ENCODE measurements around the gene WDR4. TPM values are rescaled to one million over a fixed set of nuclear protein-coding genes. Genes with fewer than 3 reads are reported as not detected.
"Not testable (repeated sequence)": the region's sequence is repeated elsewhere in the genome, so short reads cannot be mapped to it uniquely, and the experiment has no call there.

WDR4 gene
- total and polyA plus RNA-seq, 10 of the 15 experiments (the other 5 are each of a cell fraction or from before 2014, with no cell fraction given): 2.1 to 45.3 (median 18.7) TPM

DNA sequence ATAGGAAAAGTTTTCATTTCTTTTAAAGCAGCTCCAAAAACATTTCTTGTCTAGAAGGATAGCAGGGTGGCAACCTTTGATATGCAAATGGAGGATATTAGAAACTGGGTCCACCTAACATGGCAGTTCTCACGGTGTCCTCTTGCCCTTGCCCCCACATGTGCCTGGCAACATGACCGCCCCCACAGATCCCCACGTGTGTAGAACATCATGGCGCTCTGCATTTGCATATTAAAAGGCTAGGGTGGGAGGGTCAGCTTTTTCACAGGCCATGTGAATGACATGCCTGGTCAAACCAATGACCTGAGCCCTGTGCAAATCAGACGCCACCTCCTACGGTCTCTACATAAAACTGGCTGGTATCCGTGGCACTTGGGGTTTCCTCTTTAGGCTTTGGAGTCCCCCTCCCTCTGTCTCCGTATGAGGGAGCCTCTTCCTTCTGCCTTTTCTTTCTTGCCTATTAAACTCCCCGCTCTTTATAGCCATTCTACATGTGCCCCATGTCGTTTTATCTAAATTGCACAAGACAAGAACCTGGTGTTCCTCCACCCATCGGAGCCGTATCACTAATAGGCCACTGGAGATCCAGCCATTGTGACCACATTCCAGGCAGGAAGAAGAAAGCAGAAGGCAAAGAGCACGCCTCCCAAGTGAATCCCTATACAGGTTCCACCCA lies 71.3 kb downstream of the WDR4 start:
- H3K4me2 ChIP-seq (ENCODE audit: control insufficient read depth, insufficient read depth): no peak overlapping the region
- intact Hi-C loops (cut with micrococcal nuclease; ENCODE audit: unreplicated experiment) (no loop called here), in situ Hi-C loops (cut with MboI) (no loop called here)
- H3K4me3 ChIP-seq: no peak overlapping the region
- no TSS peak for BruUV-seq (replicated peaks)
- ChIA-PET CTCF (no interaction called here), RAD21 (ENCODE audit: unreplicated experiment) (no interaction called here), SMC1A (ENCODE audit: uncharacterized antibody, unreplicated experiment) (no interaction called here), POLR2A (no interaction called here)
- WGBS (ENCODE audit: insufficient coverage, insufficient replicate concordance, low lambda C conversion rate, missing lambda C conversion rate): 9% methylated on average over 13 of the region's 13 CpGs
- no peaks in the 10 kb centered on the region for H3K79me2 ChIP-seq (ENCODE audit: control insufficient read depth, insufficient read depth, low read length)
- DNase-seq (ENCODE audit: low read depth, low spot score) (no peak), FAIRE-seq (no peak), ATAC-seq (no peak)
- H3K4me1 ChIP-seq (ENCODE audit: control insufficient read depth, insufficient read depth, low read length): no peaks in the 10 kb centered on the region
- no peaks in the 10 kb centered on the region for H3K9me3 ChIP-seq (replicated peaks; ENCODE audit: control insufficient read depth, insufficient read depth, low read length)
- TF ChIP-seq ZNF384 (IDR thresholded peaks at IDR 0.05; ENCODE audit: borderline replicate concordance, low read depth, low read length) (no peak), MXI1 (IDR thresholded peaks at IDR 0.05; ENCODE audit: low read depth, low read length) (no peak), ZNF24 (IDR thresholded peaks at IDR 0.05) (no peak), BMI1 (IDR thresholded peaks at IDR 0.05; ENCODE audit: borderline replicate concordance) (no peak)
- TF ChIP-seq, protein P1, sequence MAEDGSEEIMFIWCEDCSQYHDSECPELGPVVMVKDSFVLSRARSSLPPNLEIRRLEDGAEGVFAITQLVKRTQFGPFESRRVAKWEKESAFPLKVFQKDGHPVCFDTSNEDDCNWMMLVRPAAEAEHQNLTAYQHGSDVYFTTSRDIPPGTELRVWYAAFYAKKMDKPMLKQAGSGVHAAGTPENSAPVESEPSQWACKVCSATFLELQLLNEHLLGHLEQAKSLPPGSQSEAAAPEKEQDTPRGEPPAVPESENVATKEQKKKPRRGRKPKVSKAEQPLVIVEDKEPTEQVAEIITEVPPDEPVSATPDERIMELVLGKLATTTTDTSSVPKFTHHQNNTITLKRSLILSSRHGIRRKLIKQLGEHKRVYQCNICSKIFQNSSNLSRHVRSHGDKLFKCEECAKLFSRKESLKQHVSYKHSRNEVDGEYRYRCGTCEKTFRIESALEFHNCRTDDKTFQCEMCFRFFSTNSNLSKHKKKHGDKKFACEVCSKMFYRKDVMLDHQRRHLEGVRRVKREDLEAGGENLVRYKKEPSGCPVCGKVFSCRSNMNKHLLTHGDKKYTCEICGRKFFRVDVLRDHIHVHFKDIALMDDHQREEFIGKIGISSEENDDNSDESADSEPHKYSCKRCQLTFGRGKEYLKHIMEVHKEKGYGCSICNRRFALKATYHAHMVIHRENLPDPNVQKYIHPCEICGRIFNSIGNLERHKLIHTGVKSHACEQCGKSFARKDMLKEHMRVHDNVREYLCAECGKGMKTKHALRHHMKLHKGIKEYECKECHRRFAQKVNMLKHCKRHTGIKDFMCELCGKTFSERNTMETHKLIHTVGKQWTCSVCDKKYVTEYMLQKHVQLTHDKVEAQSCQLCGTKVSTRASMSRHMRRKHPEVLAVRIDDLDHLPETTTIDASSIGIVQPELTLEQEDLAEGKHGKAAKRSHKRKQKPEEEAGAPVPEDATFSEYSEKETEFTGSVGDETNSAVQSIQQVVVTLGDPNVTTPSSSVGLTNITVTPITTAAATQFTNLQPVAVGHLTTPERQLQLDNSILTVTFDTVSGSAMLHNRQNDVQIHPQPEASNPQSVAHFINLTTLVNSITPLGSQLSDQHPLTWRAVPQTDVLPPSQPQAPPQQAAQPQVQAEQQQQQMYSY (CRISPR knock-in tag; IDR thresholded peaks at IDR 0.05): no peak
- TF ChIP-seq, protein P2, sequence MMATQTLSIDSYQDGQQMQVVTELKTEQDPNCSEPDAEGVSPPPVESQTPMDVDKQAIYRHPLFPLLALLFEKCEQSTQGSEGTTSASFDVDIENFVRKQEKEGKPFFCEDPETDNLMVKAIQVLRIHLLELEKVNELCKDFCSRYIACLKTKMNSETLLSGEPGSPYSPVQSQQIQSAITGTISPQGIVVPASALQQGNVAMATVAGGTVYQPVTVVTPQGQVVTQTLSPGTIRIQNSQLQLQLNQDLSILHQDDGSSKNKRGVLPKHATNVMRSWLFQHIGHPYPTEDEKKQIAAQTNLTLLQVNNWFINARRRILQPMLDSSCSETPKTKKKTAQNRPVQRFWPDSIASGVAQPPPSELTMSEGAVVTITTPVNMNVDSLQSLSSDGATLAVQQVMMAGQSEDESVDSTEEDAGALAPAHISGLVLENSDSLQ (IDR thresholded peaks at IDR 0.05): peak; percentile 26; the same call in 1 of the 2 replicates
- TF ChIP-seq, protein P3, sequence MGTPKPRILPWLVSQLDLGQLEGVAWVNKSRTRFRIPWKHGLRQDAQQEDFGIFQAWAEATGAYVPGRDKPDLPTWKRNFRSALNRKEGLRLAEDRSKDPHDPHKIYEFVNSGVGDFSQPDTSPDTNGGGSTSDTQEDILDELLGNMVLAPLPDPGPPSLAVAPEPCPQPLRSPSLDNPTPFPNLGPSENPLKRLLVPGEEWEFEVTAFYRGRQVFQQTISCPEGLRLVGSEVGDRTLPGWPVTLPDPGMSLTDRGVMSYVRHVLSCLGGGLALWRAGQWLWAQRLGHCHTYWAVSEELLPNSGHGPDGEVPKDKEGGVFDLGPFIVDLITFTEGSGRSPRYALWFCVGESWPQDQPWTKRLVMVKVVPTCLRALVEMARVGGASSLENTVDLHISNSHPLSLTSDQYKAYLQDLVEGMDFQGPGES (IDR thresholded peaks at IDR 0.05): no peak
- H3K9ac ChIP-seq (ENCODE audit: control insufficient read depth, insufficient read depth, low read length): no peak overlapping the region
- no peak overlapping the region for H2AFZ ChIP-seq (ENCODE audit: control insufficient read depth, low read depth, low read length)
- H4K20me1 ChIP-seq (ENCODE audit: control insufficient read depth, insufficient read depth): no peaks in the 10 kb centered on the region
- H3K27ac ChIP-seq (ENCODE audit: control insufficient read depth, insufficient read depth): no peak overlapping the region
- H3K36me3 ChIP-seq (ENCODE audit: control insufficient read depth in 2 of 2, insufficient read depth in 2 of 2, low read length in 1 of 2): no peaks in the 10 kb centered on the region
- H3K27me3 ChIP-seq (replicated peaks in 1 of 2; ENCODE audit: control insufficient read depth in 2 of 2, insufficient read depth in 2 of 2, low read length in 1 of 2): no peaks in the 10 kb centered on the region; a peak in 1 of 4 replicates

DNA sequence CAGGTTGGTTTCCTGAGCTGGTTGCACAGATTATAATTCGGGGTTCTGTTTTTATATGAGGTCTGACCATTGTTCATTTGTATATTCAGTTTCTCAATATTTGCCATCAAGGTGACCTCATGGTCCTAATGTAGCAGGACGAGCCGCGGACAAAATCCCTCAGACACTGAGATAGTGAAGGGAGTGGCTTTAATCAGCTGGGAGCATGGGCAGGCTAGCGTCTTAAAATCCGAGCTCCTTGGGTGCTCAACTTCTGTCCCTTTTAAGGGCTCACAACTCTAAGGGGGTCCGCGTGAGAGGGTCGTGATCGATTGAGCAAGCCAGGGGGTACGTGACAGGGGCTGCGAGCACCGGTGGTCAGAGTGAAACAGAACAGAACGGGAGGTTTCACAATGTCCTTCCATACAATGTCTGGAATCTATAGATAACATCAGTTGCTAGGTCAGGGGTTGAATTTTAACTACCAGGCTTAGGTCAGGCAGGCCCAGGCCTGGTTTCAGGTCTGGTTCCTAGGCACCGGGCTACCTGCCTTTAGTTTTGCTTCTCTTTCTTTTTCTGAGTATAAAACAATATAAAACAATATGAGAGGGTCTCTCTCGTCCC lies 71.9 kb downstream of the WDR4 start:
- H3K9me3 ChIP-seq (replicated peaks; ENCODE audit: control insufficient read depth, insufficient read depth, low read length); SMC1A ChIA-PET (ENCODE audit: uncharacterized antibody, unreplicated experiment); H3K36me3 ChIP-seq (ENCODE audit: control insufficient read depth in 2 of 2, insufficient read depth in 2 of 2, low read length in 1 of 2); H3K9ac ChIP-seq (ENCODE audit: control insufficient read depth, insufficient read depth, low read length); FAIRE-seq; H3K27me3 ChIP-seq (replicated peaks in 1 of 2; ENCODE audit: control insufficient read depth in 2 of 2, insufficient read depth in 2 of 2, low read length in 1 of 2); DNase-seq (ENCODE audit: low read depth, low spot score); H4K20me1 ChIP-seq (ENCODE audit: control insufficient read depth, insufficient read depth); H3K4me3 ChIP-seq; H3K4me2 ChIP-seq (ENCODE audit: control insufficient read depth, insufficient read depth); H3K79me2 ChIP-seq (ENCODE audit: control insufficient read depth, insufficient read depth, low read length); H3K27ac ChIP-seq (ENCODE audit: control insufficient read depth, insufficient read depth); H3K4me1 ChIP-seq (ENCODE audit: control insufficient read depth, insufficient read depth, low read length); CTCF ChIA-PET; H2AFZ ChIP-seq (ENCODE audit: control insufficient read depth, low read depth, low read length); POLR2A ChIA-PET; in situ Hi-C loops (cut with MboI); BruUV-seq (replicated peaks); ATAC-seq; intact Hi-C loops (cut with micrococcal nuclease; ENCODE audit: unreplicated experiment); RAD21 ChIA-PET (ENCODE audit: unreplicated experiment): not testable (repeated sequence)
- 49% methylated on average over 16 of the region's 16 CpGs for WGBS (ENCODE audit: insufficient coverage, insufficient replicate concordance, low lambda C conversion rate, missing lambda C conversion rate)
